ENCODE data around the gene SLC22A23.

SLC22A23 gene

GRCh38 chr6:3471711-3472110 is 14.9 kb upstream of the SLC22A23 start:
- DNase-seq: no peak

- no peak for DNase-seq
Observed at GRCh38 chr6:3471286-3471685, 14.4 kb upstream of the SLC22A23 start.

GRCh38 chr6:3468585-3468984 is 11.7 kb upstream of the SLC22A23 start:
- no peak for DNase-seq

GRCh38 chr6:3467996-3468395 is 11.1 kb upstream of the SLC22A23 start:
- no peak for DNase-seq

GRCh38 chr6:3466488-3467219 is 9.8 kb upstream of the SLC22A23 start:
- DNase-seq: no peak

- DNase-seq: no peak
Observed at GRCh38 chr6:3460253-3460652, 3.4 kb upstream of the SLC22A23 start.

GRCh38 chr6:3458706-3459421 is 2.0 kb upstream of the SLC22A23 start:
- DNase-seq: no peak

GRCh38 chr6:3457710-3458602 is 1.1 kb upstream of the SLC22A23 start:
- DNase-seq: peak in 1 of 2 experiments; percentile 12

- peak in 1 of 2 experiments; percentile 10 for DNase-seq
Observed at GRCh38 chr6:3456395-3456897, 404 bp downstream of the SLC22A23 start.

GRCh38 chr6:3455569-3456394 is 1.1 kb downstream of the SLC22A23 start:
- DNase-seq: peak in 1 of 2 experiments; percentile 18

GRCh38 chr6:3455147-3455568 is 1.7 kb downstream of the SLC22A23 start:
- peak; percentile 34 to 54 for DNase-seq

GRCh38 chr6:3454273-3455010 is 2.4 kb downstream of the SLC22A23 start:
- DNase-seq: no peak

GRCh38 chr6:3453413-3454272 is 3.2 kb downstream of the SLC22A23 start:
- no peak for DNase-seq

- DNase-seq: no peak
Observed at GRCh38 chr6:3451498-3451897, 5.4 kb downstream of the SLC22A23 start.

GRCh38 chr6:3450888-3451287 is 6.0 kb downstream of the SLC22A23 start:
- DNase-seq: no peak

GRCh38 chr6:3449750-3450305 is 7.0 kb downstream of the SLC22A23 start:
- no peak for DNase-seq

- DNase-seq: no peak
Observed at GRCh38 chr6:3449321-3449720, 7.5 kb downstream of the SLC22A23 start.

GRCh38 chr6:3447005-3447404 is 9.8 kb downstream of the SLC22A23 start:
- DNase-seq: no peak

GRCh38 chr6:3446184-3446583 is 10.7 kb downstream of the SLC22A23 start:
- no peak for DNase-seq
